Naive thymus-derived CD8-positive, alpha-beta T cell (primary cell): Measurements from ENCODE around the gene TLE1. TPM values are rescaled to one million over a fixed set of nuclear protein-coding genes. Genes with fewer than 3 reads are reported as not detected.
A peak's percentile ranks its signal among the peaks of the same experiment; 100 is the strongest.

Experiments used
- ATAC-seq, 2 donors: fragments of 150-1000 bp; cut with Tn5 transposase in 1 of 2; sonication (Bioruptor Pico), chemical (Tn5 transposase) in 1 of 2; 1 replicate in 1 of 2; 2 replicates in 1 of 2; pipeline ENCODE4 v1.10.0; 2021; ENCODE audit warnings: mild to moderate bottlenecking in 2 of 2, moderate library complexity in 2 of 2
- POLR2A ChIA-PET: fragments of 350-600 bp; sonication (Branson Sonifier 250); formaldehyde crosslinking; loops from one replicate; lab custom pipeline; 2021; ENCODE audit warnings: antibody characterized with exemption; lab: Charles Lee
- DNase-seq, 10 donors: peaks; one replicate each; pipeline versions ENCODE4 v3.0.0 to v3.0.0-alpha.2; 2020 to 2022
- H3K27ac Mint-ChIP-seq, 10 donors: one replicate each; pipeline ENCODE4 v1.8.0; 2020 to 2022; ENCODE audit warnings: mild to moderate bottlenecking in 10 of 10, mixed read lengths in 10 of 10, moderate library complexity in 4 of 10, inconsistent platforms in 1 of 10
- H3K27me3 Mint-ChIP-seq, 5 donors: one replicate each; pipeline ENCODE4 v1.8.0; 2021 to 2022; ENCODE audit warnings: mixed read lengths in 5 of 5
- H3K36me3 Mint-ChIP-seq, 3 donors: one replicate each; pipeline ENCODE4 v1.8.0; 2020 to 2022; ENCODE audit warnings: mixed read lengths in 3 of 3, mild to moderate bottlenecking in 2 of 3, inconsistent platforms in 1 of 3
- H3K4me1 Mint-ChIP-seq, 4 donors: one replicate each; pipeline ENCODE4 v1.8.0; 2021 to 2022; ENCODE audit warnings: mixed read lengths in 4 of 4
- H3K4me3 Mint-ChIP-seq, 10 donors: one replicate each; pipeline ENCODE4 v1.8.0; 2020 to 2022; ENCODE audit warnings: mild to moderate bottlenecking in 10 of 10, mixed read lengths in 10 of 10, moderate library complexity in 6 of 10, inconsistent platforms in 1 of 10
- H3K9me3 Mint-ChIP-seq, 9 donors: one replicate each; pipeline ENCODE4 v1.8.0; 2020 to 2022; ENCODE audit warnings: mixed read lengths in 9 of 9, mild to moderate bottlenecking in 3 of 9, inconsistent platforms in 1 of 9, moderate library complexity in 1 of 9
- polyA plus RNA-seq, 3 donors: library from polyadenylated mRNA; unstranded; fragments of 300-500 nt; fragmentation: Illumina TruSeq; gene quantifications; one replicate each; pipeline ENCODE4 v1.2.3, GENCODE V29; 2021
- total RNA-seq, 8 experiments: library from RNA in 2 of 8; stranded (reverse) in 2 of 8; gene quantifications; one replicate each; pipeline ENCODE4 v1.2.3 and lab custom pipeline; 2021 to 2026

Gene TLE1
- total and polyA plus RNA-seq, 5 experiments from 2014 or later = 0.25 to 5.0 (median 1.8) TPM

DNA sequence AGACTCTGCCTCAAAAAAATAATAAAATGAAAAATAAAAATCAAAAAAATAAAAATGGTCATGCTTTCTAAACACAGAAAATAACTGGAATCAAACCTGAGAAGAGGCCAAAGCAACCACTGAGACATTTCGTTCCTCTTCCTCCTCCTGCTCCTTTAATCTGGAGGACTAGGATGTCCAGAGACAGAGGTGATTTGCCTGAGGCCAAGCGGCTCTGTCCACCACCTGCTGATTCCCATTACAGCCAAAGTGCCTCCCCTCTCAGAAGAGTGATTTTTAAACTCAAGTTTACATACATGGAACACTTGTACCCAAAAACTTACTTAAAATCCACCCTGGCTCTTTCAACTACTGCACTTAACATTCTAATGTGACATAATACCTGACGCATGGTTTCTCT, 65.6 kb downstream of the TLE1 start:
- H3K27ac Mint-ChIP-seq = peak overlapping the region in 1 of 10 donors; percentile 4
- no peaks in the 10 kb centered on the region for H3K36me3 Mint-ChIP-seq
- no peak overlapping the region for H3K4me3 Mint-ChIP-seq
- no peak for DNase-seq
- peaks cover 0 to 12% (median 0%) of the 10 kb centered on the region in 5 donors for H3K27me3 Mint-ChIP-seq
- POLR2A ChIA-PET = no interaction called here
- peaks cover 9 to 30% (median 20%) of the 10 kb centered on the region in 4 donors for H3K4me1 Mint-ChIP-seq
- no peak for ATAC-seq
- H3K9me3 Mint-ChIP-seq = no peaks in the 10 kb centered on the region

DNA sequence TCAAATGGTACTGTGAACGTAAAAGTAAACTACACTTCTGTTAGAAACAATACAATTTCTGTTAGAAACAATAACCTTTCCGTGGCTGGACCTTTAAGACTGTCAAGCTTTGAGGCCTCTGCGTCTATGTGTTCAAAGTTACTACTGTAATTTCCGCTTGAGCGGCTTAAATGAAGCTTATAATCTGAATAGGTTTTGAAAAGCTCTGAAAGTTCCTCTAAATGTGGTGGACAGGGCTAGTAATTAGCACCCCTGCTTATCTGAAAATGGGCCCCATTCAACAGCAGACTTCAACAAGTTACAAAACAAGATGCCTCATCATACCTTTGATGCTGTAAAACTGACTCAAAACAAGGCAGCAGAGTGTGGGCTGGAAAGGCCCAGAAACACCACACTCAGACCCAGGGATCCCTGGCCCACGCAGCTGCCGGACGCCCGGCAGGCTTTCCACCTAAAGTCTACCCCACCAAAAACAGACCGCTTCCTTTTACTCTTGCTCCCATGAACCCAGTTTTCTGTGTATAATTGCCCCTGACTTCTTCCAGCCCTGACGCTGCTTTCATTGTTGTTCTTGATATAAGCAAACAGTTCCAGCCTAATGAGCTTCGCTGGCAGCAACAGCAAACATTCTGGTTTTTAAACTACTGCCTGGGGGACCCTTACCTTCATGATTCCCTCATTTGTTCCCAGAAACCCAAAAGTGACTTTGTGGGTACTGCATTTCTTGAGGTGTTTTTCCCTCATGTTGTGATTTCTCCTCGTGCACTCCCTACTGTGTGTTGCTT, 66.7 kb downstream of the TLE1 start:
- ATAC-seq (no peak), DNase-seq (no peak)
- no peaks in the 10 kb centered on the region for H3K36me3 Mint-ChIP-seq
- peaks cover 0 to 12% (median 0%) of the 10 kb centered on the region in 5 donors for H3K27me3 Mint-ChIP-seq
- H3K4me3 Mint-ChIP-seq = no peak overlapping the region
- H3K27ac Mint-ChIP-seq = no peak overlapping the region
- H3K4me1 Mint-ChIP-seq = peaks cover 11 to 32% (median 21%) of the 10 kb centered on the region in 4 donors
- H3K9me3 Mint-ChIP-seq = no peaks in the 10 kb centered on the region
- POLR2A ChIA-PET = no interaction called here

DNA sequence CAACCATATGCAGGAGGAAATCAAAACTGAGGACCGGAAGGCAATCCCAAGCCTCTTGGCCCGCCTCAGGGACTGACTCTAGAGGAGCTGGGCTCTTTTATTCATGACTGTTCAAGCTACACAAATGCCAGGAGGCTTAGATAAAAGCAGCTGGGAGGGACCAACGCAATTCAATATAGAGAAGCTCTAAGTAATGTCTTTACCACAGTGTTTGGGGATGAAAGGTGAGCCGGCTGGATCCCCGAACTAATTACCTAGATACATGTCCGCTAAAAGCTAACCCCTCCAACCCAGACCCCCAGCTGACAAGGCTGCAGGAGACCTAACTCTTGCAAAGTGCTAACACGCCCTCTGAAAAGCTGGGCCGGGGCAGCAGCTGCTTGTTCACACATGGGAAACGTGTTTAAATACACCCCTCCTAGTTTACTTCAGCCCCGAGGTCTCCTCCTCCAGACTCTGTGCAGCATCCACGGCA, 67.5 kb downstream of the TLE1 start:
- ATAC-seq (no peak), DNase-seq (no peak)
- Mint-ChIP-seq H3K27ac (no peak overlapping the region), H3K9me3 (no peaks in the 10 kb centered on the region), H3K4me1 (peaks cover 11 to 32% (median 21%) of the 10 kb centered on the region in 4 donors), H3K4me3 (no peak overlapping the region), H3K36me3 (no peaks in the 10 kb centered on the region), H3K27me3 (peaks cover 0 to 12% (median 0%) of the 10 kb centered on the region in 5 donors)
- POLR2A ChIA-PET = no interaction called here

DNA sequence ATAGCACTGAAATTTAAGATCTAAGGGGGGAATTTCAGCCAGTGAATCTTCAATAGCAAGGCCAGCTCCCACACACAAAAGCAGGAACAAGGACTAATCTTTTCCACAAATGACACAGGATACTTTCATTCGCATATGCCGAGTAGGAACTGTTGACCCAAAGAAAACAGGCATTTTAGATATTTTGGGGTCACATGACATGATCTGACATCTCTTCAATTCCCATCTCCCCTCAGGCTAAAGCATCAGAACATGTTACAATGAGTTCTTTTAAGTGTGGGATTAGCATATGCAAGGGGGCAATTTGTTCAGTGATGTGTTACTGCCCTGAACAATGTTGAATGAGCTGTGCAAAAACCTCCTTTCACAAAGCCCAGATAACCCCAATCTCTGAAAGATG, 68.2 kb downstream of the TLE1 start:
- Mint-ChIP-seq H3K9me3 (no peaks in the 10 kb centered on the region), H3K27ac (peak overlapping the region in 1 of 10 donors; percentile 23), H3K4me1 (peaks cover 11 to 32% (median 21%) of the 10 kb centered on the region in 4 donors), H3K36me3 (no peaks in the 10 kb centered on the region), H3K4me3 (no peak overlapping the region), H3K27me3 (peaks cover 0 to 8% (median 0%) of the 10 kb centered on the region in 5 donors)
- POLR2A ChIA-PET = no interaction called here
- no peak for ATAC-seq
- no peak for DNase-seq

DNA sequence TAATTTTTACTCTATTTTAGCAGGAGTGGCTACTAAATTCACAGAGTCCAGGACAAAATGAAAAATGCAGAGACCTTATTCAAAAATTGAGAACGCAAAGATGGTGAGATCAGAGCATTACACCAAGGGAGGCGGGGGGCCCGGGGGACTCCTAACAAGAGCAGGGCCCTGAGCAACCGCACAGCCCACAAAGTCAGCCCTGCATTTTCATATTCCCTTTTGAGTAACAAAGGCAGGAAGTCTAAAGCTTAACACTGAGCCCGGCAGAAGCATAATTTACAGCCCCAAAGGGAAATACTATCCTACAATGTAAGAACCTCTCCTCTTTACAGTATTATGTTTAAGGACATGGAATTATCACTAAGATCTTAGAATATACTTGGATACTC, 69.4 kb downstream of the TLE1 start:
- POLR2A ChIA-PET = no interaction called here
- H3K4me3 Mint-ChIP-seq = peak overlapping the region in 4 of 10 donors; percentile 34 to 64 (median 38)
- H3K36me3 Mint-ChIP-seq = no peaks in the 10 kb centered on the region
- H3K27ac Mint-ChIP-seq = peak overlapping the region in 1 of 10 donors; percentile 64
- peak in 4 of 10 donors; percentile 6 to 40 (median 16) for DNase-seq
- peak in 1 of 2 donors; percentile 77 for ATAC-seq
- H3K27me3 Mint-ChIP-seq = peaks cover 0 to 8% (median 0%) of the 10 kb centered on the region in 5 donors
- peaks cover 11 to 32% (median 21%) of the 10 kb centered on the region in 4 donors for H3K4me1 Mint-ChIP-seq
- H3K9me3 Mint-ChIP-seq = no peaks in the 10 kb centered on the region

DNA sequence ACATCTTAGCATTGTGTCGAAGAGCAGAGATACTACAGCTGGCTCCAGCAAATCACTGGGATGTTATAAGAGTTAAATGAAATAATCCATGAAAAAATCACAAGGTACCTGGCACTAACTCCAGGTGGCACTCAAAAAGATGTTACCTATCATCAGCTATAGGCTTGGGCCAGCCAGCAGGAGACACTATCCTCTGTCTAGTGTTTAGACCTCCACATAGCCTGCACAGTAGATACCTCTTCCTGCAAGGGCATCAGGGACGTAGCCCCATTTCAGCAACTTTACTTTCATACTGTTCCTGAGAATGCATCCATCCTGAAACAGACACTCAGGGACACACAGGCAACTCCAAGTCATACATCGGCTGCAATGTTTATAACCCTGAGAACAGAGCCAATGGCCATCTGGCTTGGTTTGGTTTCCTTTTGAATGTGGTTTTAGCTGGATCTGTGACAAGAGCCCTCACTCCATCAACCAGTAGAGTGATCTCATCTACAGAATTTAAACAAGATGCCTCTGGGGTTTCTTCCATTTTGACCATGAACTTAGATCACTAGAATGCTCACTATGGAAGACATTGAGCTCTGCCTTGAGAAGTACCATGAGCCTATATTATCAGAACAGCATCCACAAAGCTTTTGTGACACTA, 69.9 kb downstream of the TLE1 start:
- POLR2A ChIA-PET = no interaction called here
- peak overlapping the region in 1 of 10 donors; percentile 64 for H3K27ac Mint-ChIP-seq
- H3K36me3 Mint-ChIP-seq = no peaks in the 10 kb centered on the region
- peaks cover 0 to 8% (median 0%) of the 10 kb centered on the region in 5 donors for H3K27me3 Mint-ChIP-seq
- DNase-seq (no peak), ATAC-seq (peak in 1 of 2 donors; percentile 45)
- H3K4me3 Mint-ChIP-seq = peak overlapping the region in 3 of 10 donors; percentile 37 to 64 (median 38)
- peaks cover 11 to 32% (median 21%) of the 10 kb centered on the region in 4 donors for H3K4me1 Mint-ChIP-seq
- H3K9me3 Mint-ChIP-seq = no peaks in the 10 kb centered on the region

DNA sequence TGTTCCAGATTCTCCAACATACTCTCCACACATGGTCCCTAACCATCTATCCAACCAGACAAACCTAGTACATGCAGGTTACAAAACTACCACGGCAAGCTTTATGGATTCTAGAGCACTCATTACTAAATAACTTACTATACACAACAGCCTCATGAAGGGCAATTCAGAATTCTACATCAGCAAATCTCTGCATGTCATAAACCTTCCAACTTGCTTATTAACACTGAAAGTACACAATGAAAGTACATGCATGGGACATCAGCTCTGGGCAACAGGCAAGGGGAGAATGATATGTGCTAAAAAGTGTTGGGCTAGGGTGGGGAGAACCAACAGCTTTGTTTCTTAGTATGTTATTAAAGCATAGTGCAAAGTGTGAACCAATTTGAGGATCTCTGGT, 70.4 kb downstream of the TLE1 start:
- Mint-ChIP-seq H3K4me1 (peaks cover 11 to 32% (median 21%) of the 10 kb centered on the region in 4 donors), H3K4me3 (no peak overlapping the region), H3K27me3 (peaks cover 0 to 8% (median 0%) of the 10 kb centered on the region in 5 donors), H3K36me3 (no peaks in the 10 kb centered on the region), H3K9me3 (no peaks in the 10 kb centered on the region), H3K27ac (no peak overlapping the region)
- no peak for ATAC-seq
- POLR2A ChIA-PET = no interaction called here
- no peak for DNase-seq

DNA sequence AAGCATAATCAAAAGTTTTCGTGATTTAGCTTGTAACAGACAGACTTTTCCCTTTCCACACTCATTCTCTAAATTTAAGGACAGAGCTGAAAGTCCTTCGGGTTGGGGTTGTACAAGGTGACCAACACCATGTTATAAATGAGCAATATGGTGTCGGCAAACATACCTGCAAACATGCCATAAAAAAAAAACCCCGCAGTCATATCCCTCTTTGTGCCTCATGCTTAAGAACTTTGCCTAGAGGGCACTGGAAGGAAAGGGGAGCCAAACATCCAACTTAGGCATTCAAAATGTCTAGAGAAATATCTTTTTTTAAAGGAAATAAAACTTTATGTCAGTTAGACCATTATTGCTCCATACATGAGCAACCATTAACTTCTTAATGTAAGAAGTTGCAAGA, 73.2 kb downstream of the TLE1 start:
- Mint-ChIP-seq H3K4me3 (no peak overlapping the region), H3K4me1 (peaks cover 11 to 25% (median 20%) of the 10 kb centered on the region in 4 donors)
- ATAC-seq = no peak

DNA sequence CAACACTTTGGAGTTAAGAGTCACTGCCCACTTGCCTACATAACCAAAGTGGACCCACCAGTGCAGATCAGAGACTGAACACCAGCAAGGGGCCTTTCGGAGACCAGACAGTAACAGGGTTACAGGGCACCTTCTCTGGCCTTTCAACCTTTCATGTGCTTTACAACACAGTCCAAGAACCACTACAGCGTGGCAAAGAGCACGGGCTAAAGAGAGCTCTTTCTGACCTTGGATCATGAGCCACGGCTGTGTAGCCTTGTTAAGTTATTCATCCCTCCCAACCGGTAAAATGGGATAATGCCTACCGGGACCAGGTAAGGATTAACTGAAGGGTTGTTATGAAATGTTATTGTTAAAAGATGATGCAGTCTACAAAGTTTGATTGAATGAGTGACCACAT, 75.0 kb downstream of the TLE1 start:
- ATAC-seq = no peak
- POLR2A ChIA-PET = no interaction called here
- Mint-ChIP-seq H3K36me3 (no peaks in the 10 kb centered on the region), H3K27ac (no peak overlapping the region), H3K4me3 (no peak overlapping the region), H3K9me3 (no peaks in the 10 kb centered on the region), H3K4me1 (peaks cover 10 to 24% (median 17%) of the 10 kb centered on the region in 4 donors), H3K27me3 (no peaks in the 10 kb centered on the region)
- DNase-seq = no peak

More for the DNA sequence above, 73.2 kb downstream of the TLE1 start:
- H3K36me3 Mint-ChIP-seq = no peaks in the 10 kb centered on the region
- POLR2A ChIA-PET = no interaction called here
- no peaks in the 10 kb centered on the region for H3K9me3 Mint-ChIP-seq
- DNase-seq = no peak
- H3K27ac Mint-ChIP-seq = no peak overlapping the region
- H3K27me3 Mint-ChIP-seq = peaks cover 0 to under 1% (median 0%) of the 10 kb centered on the region in 5 donors

DNA sequence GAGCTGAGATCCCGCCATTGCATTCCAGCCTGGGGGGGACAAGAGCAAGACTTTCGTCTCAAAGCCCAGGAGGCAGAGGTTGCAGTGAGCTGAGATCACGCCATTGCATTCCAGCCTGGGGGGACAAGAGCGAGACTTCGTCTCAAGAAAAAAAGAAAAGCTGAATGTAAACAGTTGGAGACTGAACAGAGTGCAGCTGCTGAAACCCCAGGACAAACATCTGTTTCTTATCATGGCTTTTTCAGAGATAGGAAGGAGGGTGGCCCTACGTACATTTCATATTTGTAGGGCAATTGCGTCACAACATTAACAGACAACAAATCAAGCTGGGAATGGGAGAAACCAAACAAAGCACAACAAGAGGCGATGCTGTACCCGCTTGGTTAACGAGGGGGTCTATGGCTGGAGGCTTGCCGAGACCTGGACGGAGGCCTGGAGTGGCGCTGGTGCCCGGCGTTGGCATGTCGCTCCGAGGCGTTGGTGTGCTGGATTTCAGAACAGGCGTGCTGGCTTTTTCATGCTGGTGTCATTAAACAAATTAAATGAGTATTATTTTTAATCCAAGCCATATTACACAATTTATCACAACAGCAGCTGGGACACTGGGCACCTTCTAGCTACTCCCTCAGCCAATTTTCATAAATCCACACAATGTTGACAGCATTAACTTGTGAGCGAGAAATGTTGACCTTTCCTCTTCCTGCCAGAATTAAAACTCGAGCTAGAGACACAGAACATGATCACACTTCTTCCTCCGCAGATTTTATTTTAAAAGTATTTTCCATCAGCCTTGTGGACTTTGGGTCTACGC, 76.1 kb downstream of the TLE1 start:
- Mint-ChIP-seq H3K36me3 (no peaks in the 10 kb centered on the region), H3K27ac (no peak overlapping the region)
- POLR2A ChIA-PET = no interaction called here

DNA sequence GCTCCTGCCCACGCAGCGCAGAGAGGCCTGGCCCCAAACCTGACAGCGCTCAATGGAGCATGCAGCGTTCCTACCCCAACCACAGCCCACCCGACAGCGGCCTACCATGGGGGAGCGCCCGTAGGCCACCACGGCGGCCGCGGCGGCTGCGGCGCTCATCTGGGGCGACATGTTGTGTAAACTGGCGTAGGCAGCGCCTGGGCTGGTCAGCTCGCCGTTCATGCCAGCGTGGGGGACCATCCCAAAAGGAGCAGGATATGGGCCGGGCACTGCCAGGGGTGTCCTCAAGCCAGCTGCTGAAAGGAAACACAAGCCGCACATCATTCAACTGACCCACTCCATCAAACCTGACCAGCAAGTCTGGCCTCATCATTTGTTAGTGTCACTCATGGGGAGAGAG, 77.7 kb downstream of the TLE1 start:
- Mint-ChIP-seq H3K27ac (no peak overlapping the region), H3K27me3 (no peaks in the 10 kb centered on the region), H3K36me3 (no peaks in the 10 kb centered on the region), H3K9me3 (peaks cover 0 to 3% (median 0%) of the 10 kb centered on the region in 9 donors), H3K4me3 (no peak overlapping the region), H3K4me1 (peaks cover 4 to 24% (median 10%) of the 10 kb centered on the region in 4 donors)
- POLR2A ChIA-PET = interaction anchor here (0.7 kb wide), 1 partner anchor 82 kb away, joined by 3 read pairs; no protein-coding TSS in a partner anchor
- ATAC-seq = no peak
- DNase-seq = no peak

More for the DNA sequence above, 76.1 kb downstream of the TLE1 start:
- H3K4me1 Mint-ChIP-seq = peaks cover 4 to 21% (median 10%) of the 10 kb centered on the region in 4 donors
- H3K9me3 Mint-ChIP-seq = no peaks in the 10 kb centered on the region
- H3K27me3 Mint-ChIP-seq = no peaks in the 10 kb centered on the region
- no peak for ATAC-seq
- DNase-seq = no peak
- H3K4me3 Mint-ChIP-seq = no peak overlapping the region

DNA sequence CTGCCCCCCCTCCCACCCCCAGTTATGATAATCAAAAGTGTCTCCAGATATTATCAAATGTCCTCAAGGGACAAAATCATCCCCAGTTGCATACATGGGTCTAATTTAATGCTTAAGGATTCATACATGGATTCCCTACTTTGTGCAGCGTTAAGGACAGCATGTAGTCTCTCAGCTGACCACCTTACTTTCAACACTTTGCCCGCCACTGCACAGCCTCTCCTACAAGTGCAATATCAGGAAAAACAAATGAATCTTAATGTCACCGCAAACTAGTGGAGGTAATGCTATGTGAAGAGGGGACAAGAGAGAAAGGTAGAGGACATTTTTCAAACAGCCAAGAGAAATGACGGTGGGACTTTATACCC, 78.6 kb downstream of the TLE1 start:
- POLR2A ChIA-PET = no interaction called here
- peaks cover 4 to 24% (median 10%) of the 10 kb centered on the region in 4 donors for H3K4me1 Mint-ChIP-seq
- H3K4me3 Mint-ChIP-seq = no peak overlapping the region
- no peak for ATAC-seq
- peaks cover 0 to 3% (median 0%) of the 10 kb centered on the region in 9 donors for H3K9me3 Mint-ChIP-seq
- no peak for DNase-seq
- peak overlapping the region in 1 of 10 donors; percentile 2 for H3K27ac Mint-ChIP-seq
- no peaks in the 10 kb centered on the region for H3K27me3 Mint-ChIP-seq
- no peaks in the 10 kb centered on the region for H3K36me3 Mint-ChIP-seq
